ENCODE data around the gene NTSR1.
"Not testable (repeated sequence)": the region's sequence is repeated elsewhere in the genome, so short reads cannot be mapped to it uniquely, and the experiment has no call there.

NTSR1 gene

GRCh38 chr20:62675156-62675876, 33.3 kb upstream of the NTSR1 start:
- peak; percentile 57 for DNase-seq

- no peak for DNase-seq
These were observed 32.8 kb upstream of the NTSR1 start for GRCh38 chr20:62675877-62676260.

- no peak for DNase-seq
These were observed 31.7 kb upstream of the NTSR1 start for GRCh38 chr20:62676976-62677375.

- no peak for DNase-seq
These were observed 31.0 kb upstream of the NTSR1 start for GRCh38 chr20:62677678-62678077.

DNA sequence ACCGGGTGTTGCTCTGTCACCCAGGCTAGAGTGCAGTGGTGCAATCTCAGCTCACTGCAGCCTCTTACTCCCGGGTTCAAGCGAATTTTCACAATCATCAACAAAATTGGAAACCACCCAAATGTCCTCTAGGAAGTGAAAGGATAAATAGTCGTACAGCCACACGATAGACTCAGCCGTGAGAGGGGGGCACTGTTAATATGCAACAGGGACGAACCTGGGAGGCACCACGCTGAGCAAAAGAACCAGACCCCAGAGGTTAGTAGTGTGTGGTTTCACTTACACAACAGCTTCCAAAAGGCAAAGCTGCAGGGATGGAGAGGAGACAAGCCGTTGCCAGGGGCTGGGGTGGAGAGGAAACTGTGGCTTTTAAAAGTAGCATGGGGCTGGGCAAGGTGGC, 30.1 kb upstream of the NTSR1 start:
- no peak for DNase-seq

- DNase-seq = no peak
These were observed 28.6 kb upstream of the NTSR1 start for GRCh38 chr20:62679978-62680589.

GRCh38 chr20:62682912-62683517, 25.6 kb upstream of the NTSR1 start:
- no peak for DNase-seq

DNA sequence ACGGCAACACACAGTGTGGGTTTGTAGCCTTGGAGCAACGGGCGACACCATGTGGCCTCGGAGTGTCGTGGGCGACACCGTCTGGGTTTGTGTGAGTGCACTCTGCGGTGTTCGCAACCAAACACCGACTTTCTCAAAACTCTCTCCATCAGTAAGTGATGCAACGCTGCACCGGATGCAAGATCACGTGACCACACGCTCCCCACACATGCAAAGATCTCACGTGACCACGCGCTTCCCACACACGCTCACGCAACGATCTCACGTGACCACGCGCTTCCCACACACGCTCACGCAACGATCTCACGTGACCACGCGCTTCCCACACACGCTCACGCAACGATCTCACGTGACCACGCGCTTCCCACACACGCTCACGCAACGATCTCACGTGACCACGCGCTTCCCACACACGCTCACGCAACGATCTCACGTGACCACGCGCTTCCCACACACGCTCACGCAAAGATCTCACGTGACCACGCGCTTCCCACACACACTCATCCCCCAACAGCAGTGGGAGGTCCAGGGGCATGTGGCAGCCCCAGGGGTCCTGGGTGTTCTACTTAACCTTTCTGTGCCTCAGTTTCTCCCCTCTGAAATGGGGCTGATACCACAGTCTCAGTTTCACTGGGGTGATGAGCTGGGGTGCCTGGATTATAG, 24.8 kb upstream of the NTSR1 start:
- not testable (repeated sequence) for DNase-seq

DNA sequence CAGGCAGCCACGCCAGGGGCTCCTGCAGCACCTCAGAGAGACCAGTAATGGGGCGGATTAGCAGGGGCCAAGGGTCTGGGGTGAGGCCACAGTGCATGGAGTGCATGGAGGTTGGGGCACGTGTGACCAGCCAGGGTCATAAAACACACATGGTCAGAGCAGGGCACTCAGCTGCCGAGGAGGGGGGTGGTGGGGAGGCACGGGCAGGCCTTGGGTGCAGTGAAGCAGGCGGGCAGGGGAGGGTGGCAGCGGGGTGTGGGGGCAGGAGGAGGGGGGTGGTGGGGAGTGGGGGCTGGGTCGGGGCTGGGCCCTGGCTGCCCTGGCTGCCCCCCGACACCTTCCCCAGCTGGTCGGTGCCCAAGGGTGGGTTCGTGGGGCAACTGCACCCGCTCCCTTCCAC, 23.7 kb upstream of the NTSR1 start:
- no peak for DNase-seq

DNA sequence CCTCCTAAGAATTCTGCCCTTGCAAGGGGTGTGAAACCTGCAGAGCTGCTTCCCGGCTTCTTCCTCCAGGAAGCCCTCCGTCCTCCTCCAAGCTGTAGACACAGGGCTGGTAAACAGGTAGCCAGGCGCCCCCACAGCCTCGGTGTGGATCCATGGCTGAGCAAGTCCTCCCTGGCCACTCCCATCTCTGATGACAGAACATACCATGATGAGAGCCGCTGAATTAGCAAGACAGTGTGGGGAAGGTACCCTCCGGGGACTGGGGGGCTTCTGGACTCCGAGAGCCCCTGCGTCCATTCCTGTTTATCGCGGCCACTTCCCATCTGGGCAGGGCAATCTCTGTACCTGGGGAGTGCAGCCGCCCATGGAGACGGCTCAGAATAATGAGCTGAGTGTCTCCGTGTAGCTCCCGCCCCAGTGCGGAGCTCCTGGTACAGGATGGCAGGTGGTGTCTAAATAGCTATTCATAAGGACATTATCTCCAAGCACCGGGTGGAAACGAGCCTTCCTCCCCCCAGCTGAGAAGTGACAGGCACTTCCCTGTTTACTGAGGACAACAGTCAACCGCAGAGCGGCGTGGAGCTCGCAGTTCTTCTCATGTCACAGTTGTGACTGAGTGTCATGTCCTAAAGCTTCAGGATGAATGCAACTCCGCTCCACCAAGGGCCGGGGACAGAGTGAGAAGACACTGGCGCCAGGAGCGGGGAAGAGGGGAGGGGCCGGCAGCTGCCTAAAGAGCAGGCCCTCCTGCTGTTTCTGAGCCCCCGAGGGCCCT, 22.7 kb upstream of the NTSR1 start:
- peak; percentile 73 for DNase-seq

- DNase-seq = no peak
These were observed 21.5 kb upstream of the NTSR1 start for GRCh38 chr20:62686869-62687830.

DNA sequence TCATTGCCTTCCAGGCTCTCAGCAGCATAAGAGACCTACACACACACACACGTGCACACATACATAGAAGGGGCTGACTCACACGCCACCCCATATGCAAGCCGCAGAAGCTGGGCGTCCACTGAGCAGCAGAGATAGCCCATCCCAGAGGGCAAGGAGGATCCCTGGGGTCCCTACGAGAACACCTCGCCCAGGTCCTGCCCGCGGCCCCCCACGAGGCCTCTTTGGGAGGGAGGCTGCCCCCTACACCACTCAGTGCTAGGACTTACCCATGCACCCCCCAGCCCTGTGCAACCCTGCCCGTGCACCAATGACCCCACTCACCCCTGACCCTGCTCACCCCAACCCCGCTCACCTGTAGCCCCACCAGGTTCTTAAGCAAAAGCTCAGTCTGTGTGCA, 20.6 kb upstream of the NTSR1 start:
- DNase-seq = no peak

- peak; percentile 72 for DNase-seq
These were observed 19.7 kb upstream of the NTSR1 start for GRCh38 chr20:62688855-62689460.

GRCh38 chr20:62689861-62690260, 18.8 kb upstream of the NTSR1 start:
- DNase-seq = no peak

DNA sequence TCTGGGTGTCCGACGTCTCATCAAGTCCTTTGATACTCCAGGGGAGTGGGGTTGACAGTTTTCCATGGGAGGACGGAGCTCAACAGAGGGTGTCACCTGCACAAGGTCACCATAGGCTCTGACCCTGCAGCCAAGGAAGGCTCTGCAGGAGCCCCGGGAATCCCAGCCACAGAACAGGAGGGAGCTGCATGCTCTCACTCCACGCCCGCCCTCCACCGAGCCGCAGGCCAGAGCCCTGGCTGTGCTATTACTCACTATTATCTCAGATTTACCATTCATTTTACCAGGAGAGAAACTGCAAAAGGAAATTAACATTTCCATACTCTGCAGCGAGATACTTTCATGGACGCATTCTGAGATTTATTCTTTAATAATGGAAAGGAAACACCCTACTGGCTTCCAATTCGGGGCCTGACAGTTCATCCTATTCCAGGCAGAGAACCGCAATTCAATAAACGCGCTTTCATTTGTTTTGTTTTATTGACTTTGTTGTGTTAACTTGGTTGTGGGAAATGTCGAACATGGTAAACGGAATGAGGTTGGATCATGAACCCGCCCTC, 18.3 kb upstream of the NTSR1 start:
- no peak for DNase-seq

- peak; percentile 57 for DNase-seq
These were observed 17.1 kb upstream of the NTSR1 start for GRCh38 chr20:62691487-62691886.

DNA sequence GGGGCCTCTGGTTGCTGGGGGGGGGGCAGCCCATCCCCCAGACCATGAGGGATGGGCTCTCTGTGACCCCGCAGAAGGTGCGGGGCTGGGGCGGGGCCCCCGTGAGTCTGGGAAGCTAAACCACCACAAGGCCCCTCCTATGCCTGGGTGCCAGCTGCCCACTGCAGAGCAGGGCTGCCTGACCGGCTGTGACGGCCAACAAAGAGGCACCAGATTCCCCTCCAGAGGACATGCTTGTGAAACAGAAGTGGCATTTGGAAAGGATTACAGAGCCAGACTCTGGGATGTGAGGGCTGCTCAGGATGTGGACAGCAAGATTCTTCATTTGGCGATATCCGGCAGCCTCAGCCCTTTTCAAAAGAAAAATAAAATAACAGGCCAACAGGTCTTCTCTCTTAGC, 16.5 kb upstream of the NTSR1 start:
- DNase-seq = peak; percentile 55

DNA sequence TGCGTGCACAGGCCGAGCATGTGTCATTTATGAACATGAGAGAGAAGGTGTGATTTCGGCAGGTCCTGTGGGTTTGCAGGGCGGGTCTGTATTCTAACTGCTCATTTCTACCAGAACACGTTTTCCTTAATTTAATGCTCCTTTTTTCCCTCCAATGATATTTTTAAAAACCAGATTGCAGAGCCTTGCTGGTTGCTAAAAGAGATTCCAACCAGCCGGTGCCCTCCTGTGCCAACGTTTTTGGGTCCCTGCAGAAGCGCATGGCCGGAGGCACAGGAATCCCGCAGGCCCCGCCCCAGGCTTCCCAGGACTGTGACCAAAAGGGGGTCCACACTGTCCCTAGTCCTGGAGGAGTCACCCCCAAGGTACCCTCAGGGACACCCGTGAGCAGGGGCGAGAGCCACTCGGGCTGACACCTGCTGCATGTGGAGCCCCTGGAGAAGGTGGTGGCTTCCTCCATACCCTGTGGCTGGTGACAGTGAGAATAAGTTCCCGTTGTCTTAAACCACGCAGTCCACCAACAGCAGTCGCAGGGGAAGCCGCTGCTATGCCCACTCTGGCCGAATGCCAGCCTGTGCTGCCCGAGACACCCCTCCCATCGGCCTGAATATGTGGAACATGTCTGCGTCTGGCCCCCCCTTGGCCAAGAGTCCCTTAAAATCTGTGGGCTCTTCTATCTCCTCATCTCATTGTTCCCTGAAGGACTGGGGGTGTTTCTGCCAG, 15.7 kb upstream of the NTSR1 start:
- DNase-seq = no peak

GRCh38 chr20:62693524-62693922, 15.1 kb upstream of the NTSR1 start:
- no peak for DNase-seq

- DNase-seq = no peak
These were observed 14.5 kb upstream of the NTSR1 start for GRCh38 chr20:62694106-62694505.
